HG03342 (cell line): Measurements from ENCODE around the gene ADCY10.
"Not testable (repeated sequence)": the region's sequence is repeated elsewhere in the genome, so short reads cannot be mapped to it uniquely, and the experiment has no call there.

Experiments
- ATAC-seq: cut with Tn5 transposase; IDR thresholded peaks from one replicate; pipeline ENCODE4 v1.9.1; 2021; ENCODE audit warnings: mild to moderate bottlenecking, moderate library complexity; ENCODE audit not compliant: unreplicated experiment

The ADCY10 gene

DNA sequence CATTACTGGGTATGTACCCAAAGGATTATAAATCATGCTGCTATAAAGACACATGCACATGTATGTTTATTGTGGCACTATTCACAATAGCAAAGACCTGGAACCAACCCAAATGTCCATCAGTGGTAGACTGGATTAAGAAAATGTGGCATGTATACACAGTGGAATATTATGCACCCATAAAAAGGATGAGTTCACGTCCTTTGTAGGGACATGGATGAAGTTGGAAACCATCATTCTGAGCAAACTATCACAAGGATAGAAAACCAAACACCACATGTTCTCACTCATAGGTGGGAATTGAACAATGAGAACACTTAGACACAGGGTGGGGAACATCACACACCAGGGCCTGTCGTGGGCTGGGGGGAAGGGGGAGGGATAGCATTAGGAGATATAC is 26.7 kb downstream of the ADCY10 start:
- ATAC-seq: not testable (repeated sequence)

- ATAC-seq: no peak
These were observed 31.6 kb downstream of the ADCY10 start for GRCh38 chr1:167882376-167882775.

DNA sequence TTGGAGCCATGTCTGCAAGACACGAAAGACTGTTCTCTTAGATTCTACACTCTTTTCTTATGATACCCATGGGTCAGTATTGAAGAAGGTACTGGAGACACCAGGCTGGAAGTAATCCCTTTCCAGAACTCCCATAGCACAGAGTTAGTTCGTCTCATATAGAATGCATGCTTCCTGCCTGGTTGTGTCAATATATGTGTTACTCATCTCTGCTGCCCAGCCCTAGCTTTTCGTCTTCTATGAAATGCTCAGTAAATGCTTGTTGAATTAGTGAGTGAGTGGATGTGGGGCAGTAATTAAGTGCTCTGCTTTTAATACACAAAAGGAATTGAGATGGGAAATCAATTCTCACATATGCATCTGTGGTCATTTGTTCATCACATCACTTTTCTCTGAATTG is 32.1 kb downstream of the ADCY10 start:
- no peak for ATAC-seq

DNA sequence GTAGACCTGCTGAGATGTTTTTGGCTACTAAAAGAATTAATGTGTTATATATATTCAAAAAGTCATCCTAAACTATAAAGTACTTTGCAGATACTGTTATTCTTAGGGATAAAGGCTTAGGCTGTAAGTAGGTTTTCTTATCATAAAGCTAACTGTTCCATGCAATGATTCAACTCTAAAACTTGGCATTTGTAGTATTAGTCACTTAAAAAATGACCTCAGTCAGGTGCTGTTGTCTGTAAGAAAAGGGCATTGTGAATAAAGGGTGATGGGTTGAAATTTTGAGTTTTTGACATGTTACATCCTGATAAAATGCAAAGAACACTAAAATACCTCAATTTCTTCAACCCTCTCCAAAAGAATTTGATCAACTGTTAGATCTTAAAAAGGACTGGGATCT is 32.9 kb downstream of the ADCY10 start:
- no peak for ATAC-seq

GRCh38 chr1:167880580-167881021 is 33.3 kb downstream of the ADCY10 start:
- no peak for ATAC-seq

DNA sequence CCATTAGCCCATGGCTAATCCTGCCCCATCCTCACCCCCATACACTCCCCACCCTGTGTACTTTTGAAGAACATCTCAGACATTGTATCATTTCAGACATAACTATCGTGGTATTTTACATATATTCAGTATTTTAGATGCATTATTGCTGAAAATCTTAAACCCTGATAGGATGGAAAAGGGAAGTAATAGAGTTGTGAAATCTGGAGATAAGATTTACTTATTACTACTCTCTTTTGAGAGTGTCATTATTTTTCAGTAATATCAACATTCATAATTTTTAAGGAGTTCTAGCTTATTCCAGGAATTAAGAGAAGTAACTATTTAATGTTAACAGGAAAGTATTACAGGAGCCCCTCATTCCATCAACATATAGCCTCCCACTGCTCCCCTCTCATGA is 34.4 kb downstream of the ADCY10 start:
- ATAC-seq: no peak

- no peak for ATAC-seq
These were observed 35.4 kb downstream of the ADCY10 start for GRCh38 chr1:167878372-167879160.

DNA sequence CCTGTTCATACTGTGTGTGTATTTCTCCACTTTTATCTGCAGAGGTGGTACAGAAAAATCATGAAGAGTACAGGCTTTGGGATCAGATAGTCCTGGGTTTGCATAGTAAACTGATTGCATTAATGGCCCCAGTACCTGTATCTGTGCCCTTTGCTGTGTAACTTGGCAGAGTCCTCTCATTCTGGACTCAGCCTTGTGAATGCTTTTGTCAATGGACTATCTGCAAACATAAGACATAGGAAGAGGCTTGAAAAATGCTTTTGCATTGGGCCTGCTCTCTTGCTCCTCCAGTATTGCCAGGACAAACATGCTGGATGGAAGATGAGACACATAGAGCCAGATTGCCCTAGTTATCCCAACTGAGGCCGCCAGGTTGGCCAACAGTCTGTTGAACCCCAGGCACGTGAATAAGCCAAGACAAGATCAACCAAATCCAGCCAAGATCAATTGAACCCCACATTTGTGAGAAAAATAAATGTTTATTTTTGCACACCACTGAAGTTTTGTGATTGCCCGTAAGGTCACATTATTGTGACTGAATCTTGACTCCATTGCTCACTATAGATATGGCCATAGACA is 37.2 kb downstream of the ADCY10 start:
- no peak for ATAC-seq

DNA sequence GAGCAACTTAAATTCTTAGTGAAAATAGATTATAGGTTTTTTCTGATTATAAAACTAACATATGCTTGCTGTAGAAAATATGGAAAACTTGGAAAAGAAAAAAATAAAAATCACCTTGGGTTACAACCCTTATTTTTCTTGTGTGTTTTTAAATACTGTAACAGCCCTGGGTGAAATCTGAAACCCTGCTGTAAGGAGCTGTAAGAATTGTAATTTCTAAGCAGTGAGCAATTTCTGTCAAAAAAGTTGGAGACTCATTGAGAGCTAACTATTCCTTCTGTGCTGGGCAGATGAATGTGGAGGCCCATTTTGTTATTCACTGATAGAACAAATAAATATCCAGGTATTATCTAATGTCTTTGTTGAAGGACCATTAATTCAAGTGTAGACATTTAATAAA is 42.6 kb downstream of the ADCY10 start:
- ATAC-seq: no peak

DNA sequence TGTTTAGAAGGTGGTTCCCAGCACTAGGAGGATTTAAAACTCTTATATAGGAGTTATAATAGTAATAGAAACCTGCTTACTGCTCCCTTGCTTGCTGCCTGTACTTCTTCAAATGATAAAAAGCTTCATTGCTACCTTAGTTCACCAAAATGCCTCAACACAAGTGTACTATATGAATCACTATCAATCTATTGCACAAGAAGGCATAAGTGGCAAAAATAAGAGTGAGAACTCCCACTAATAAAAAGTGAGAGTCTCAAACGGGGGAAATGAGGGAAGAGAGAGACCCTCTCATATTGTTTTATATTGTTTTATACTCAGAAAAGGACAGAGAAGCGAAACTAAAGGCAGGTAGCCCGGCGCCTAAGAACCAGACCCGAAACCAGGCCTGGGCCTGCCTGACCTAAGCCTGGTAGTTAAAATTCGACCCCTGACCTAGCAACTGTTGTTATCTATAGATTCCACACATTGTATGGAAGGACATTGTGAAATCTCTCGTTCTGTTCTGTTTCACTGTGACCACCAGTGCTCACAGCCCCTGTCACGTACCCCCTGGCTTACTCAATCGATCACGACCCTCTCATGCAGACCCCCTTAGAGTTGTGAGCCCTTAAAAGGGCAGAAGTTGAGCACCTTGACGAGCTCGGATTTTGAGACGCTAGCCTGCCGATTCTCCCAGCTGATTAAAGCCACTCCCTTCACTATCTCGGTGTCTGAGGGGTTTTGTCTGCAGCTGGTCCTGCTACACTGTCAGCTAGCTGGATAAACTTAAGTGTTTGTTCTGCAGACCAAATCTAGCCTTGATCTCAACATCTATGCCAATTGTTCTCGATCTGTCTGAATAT is 44.6 kb downstream of the ADCY10 start:
- ATAC-seq: not testable (repeated sequence)

DNA sequence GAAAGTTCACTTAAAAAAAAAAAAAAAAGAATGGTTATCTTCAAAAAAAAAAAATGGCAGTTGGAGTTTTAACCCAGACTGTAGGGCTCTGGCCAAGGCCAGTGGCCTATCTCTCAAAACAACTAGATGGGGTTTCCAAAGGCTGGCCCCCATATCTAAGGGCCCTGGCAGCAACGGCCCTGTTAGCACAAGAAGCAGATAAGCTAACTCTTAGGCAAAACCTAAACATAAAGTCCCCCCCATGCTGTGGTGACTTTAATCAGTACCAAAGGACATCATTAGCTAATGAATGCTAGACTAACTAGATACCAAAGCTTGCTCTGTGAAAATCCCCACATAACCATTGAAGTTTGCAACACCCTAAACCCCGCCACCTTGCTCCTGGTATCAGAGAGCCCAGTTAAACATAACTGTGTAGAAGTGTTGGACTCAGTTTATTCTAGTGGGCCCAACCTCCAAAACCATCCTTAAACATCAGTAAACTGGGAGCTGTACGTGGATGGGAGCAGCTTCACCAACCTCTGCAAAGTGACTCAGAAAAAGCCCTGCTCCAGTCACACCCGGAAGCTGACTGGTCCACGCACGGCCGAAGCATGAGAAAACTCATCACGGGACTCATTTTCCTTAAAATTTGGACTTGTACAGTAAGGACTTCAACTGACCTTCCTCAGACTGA is 47.1 kb downstream of the ADCY10 start:
- not testable (repeated sequence) for ATAC-seq

GRCh38 chr1:167866326-167866725 is 47.6 kb downstream of the ADCY10 start:
- not testable (repeated sequence) for ATAC-seq

GRCh38 chr1:167865804-167866308 is 48.1 kb downstream of the ADCY10 start:
- ATAC-seq: not testable (repeated sequence)

GRCh38 chr1:167865193-167865592 is 48.7 kb downstream of the ADCY10 start:
- ATAC-seq: not testable (repeated sequence)

DNA sequence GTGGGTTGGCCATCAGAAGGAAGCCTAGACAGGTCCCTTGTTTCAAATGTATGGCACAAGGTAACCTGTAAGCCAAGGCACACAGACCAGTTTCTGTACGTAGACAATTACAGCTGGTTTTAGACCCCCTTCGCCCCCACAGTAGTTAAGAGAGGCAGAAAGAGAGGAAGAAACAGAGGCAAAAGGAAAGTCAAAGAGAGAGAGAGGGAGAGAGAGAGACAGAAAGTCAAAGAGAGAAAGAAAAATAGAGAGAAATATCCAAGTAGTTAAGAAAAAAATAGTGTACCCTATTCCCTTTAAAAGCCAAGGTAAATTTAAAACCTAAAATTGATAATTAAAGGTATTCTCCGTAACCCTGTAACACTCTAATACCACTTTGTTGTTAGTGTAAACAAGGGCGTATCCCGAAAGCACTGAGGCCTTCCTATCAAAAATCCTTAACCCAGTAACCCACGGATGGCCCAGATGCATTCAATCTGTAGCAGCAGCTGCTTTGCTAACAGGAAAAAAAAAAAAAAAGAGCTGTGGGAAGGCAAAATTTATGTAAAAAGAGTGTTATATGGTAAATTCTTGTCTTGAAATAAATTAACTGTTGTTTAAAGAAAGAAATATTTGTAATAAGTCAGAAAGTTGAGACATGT is 49.4 kb downstream of the ADCY10 start:
- no peak for ATAC-seq

GRCh38 chr1:167863921-167864279 is 50.0 kb downstream of the ADCY10 start:
- ATAC-seq: no peak

GRCh38 chr1:167863191-167863920 is 50.6 kb downstream of the ADCY10 start:
- ATAC-seq: not testable (repeated sequence)

GRCh38 chr1:167862432-167863076 is 51.4 kb downstream of the ADCY10 start:
- ATAC-seq: no peak

GRCh38 chr1:167861664-167862381 is 52.1 kb downstream of the ADCY10 start:
- ATAC-seq: no peak
